Ovary (tissue), 9 donors: ENCODE measurements around the gene MYO3A. TPM values are rescaled to one million over a fixed set of nuclear protein-coding genes. Genes with fewer than 3 reads are reported as not detected.

Experiments used
- DNase-seq, 5 donors: peaks; one replicate each; pipeline ENCODE4 v3.0.0-alpha.2; 2019 to 2020
- H3K27ac ChIP-seq, 2 donors: fragments of 200-600 bp; one replicate each; pipeline versions ENCODE4 v1.5.1 to v1.8.0; 2019 to 2022
- H3K27me3 ChIP-seq: fragments of 200-600 bp; one replicate; pipeline ENCODE4 v1.8.0; 2022
- H3K36me3 ChIP-seq: fragments of 200-600 bp; sonication (generic); one replicate; pipeline ENCODE4 v1.5.1; 2019
- H3K4me1 ChIP-seq: one replicate; pipeline ENCODE4 v1.8.1; 2013; ENCODE audit warnings: mild to moderate bottlenecking, moderate library complexity; ENCODE audit not compliant: insufficient read depth
- H3K4me3 ChIP-seq: fragments of 200-600 bp; sonication (generic); one replicate; pipeline ENCODE4 v1.5.1; 2017
- H3K9me3 ChIP-seq, 2 donors: fragments of 200-600 bp in 1 of 2; sonication (generic) in 1 of 2; one replicate each; pipeline versions ENCODE4 v1.5.1 to v1.8.1; 2013 to 2019; ENCODE audit warnings: mild to moderate bottlenecking in 1 of 2, moderate library complexity in 1 of 2
- CTCF ChIP-seq, 3 donors: fragments of 450-650 bp in 2 of 3; fragments of 200-600 bp in 1 of 3; IDR thresholded peaks; one replicate each; pipeline versions ENCODE4 v1.5.1 to v1.8.0; 2016 to 2022; ENCODE audit warnings: antibody characterized with exemption in 3 of 3, mild to moderate bottlenecking in 1 of 3
- EP300 ChIP-seq: sonication (generic); formaldehyde crosslinking; IDR thresholded peaks from one replicate; pipeline ENCODE4 v1.6.1; 2017; ENCODE audit warnings: antibody characterized with exemption
- POLR2A ChIP-seq: fragments of 450-650 bp; IDR thresholded peaks from one replicate; pipeline ENCODE4 v1.6.1; 2017; ENCODE audit warnings: antibody characterized with exemption, mild to moderate bottlenecking, moderate library complexity
- WGBS, 3 donors: extraction: QIAGEN DNeasy Blood & Tissue Kit in 1 of 3; methylation state at CpG; one replicate each; pipeline versions ENCODE4 v1.1.5 to v1.1.7; 2013 to 2017; 5-methylcytosine and 5-hydroxymethylcytosine counted together
- intact Hi-C, 4 donors: fragments of 100-400 bp; cut with DNase I; formaldehyde crosslinking; loops; one replicate each; pipeline versions ENCODE4 v1.11.0 to v1.15.1; 2022 to 2023
- polyA plus RNA-seq, 2 donors: library from polyadenylated mRNA; stranded (reverse); fragments of 200-250 nt in 1 of 2; fragments of 350-450 nt in 1 of 2; fragmentation: Illumina TruSeq in 1 of 2; extraction: RNeasy Lipid Tissue Mini Kit (QIAGEN cat#74804) in 1 of 2; gene quantifications; one replicate each; pipeline ENCODE4 v1.2.3, GENCODE V29; 2013 to 2014
- total RNA-seq, 7 donors: library from RNA; depleted of rRNA in 2 of 7; stranded (reverse); fragments of >200 nt in 2 of 7; fragmentation: NEBNext Ultra II Directional in 3 of 7; extraction: Animal tissue kit (Norgen Biotek cat#: 25700) in 3 of 7; gene quantifications; one replicate each; pipeline versions ENCODE4 v1.1.0 to v1.2.4, GENCODE V29; 2016 to 2023
- donor health status: DM: no; HTN: no; CAD: no; lungs with moderate emphysema.
- donor health status: DM: no; HTN: no; CAD: no.
- donor health status: Bipolar disorder and iron deficiency.
- donor health status: DM: yes; HTN: yes; CAD: no.
- donor health status: DM: no; HTN: no; CAD: no.
- donor health status: DM: yes; HTN: yes; CAD: no.

MYO3A gene
- total and polyA plus RNA-seq, 9 donors: 0.02 to 5.4 (median 0.15) TPM; not detected in 4

DNA sequence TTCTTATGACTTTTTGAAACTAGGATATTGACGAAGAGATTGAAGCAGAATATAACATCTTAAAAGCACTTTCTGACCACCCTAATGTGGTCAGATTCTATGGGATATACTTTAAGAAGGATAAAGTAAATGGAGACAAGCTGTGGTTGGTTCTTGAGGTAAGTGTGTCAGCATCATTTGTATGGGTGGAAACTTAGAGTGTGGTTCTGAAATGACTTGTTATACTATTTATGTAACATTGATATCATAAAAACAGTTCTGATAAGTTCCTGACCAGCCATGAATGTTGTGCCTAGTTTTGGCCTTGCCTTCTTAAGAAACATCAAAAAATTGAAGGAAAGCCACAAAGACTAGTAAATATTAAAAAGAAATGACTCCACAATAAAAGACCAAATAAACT, 20.8 kb downstream of the MYO3A start:
- intact Hi-C loops: no loop called here
- TF ChIP-seq CTCF (IDR thresholded peaks at IDR 0.05) (no peak), EP300 (no peak), POLR2A (no peak)
- WGBS, 3 donors: 61 to 74% (median 69%) methylated on average over 1 of the region's 1 CpG

GRCh38 chr10:25959540-25960232, 25.7 kb downstream of the MYO3A start:
- Histone ChIP-seq H3K27ac (no peak overlapping the region), H3K4me3 (no peak overlapping the region), H3K4me1 (no peaks in the 10 kb centered on the region), H3K27me3 (no peaks in the 10 kb centered on the region), H3K9me3 (no peaks in the 10 kb centered on the region), H3K36me3 (no peaks in the 10 kb centered on the region)
- DNase-seq: no peak
- WGBS, 3 donors: 74 to 85% (median 79%) methylated on average over 3 of the region's 3 CpGs
- intact Hi-C loops: no loop called here
- no peak for TF ChIP-seq POLR2A

More for the DNA sequence above, 20.8 kb downstream of the MYO3A start:
- no peak for DNase-seq
- Histone ChIP-seq H3K27ac (no peak overlapping the region), H3K4me1 (no peaks in the 10 kb centered on the region), H3K27me3 (no peaks in the 10 kb centered on the region), H3K36me3 (no peaks in the 10 kb centered on the region), H3K4me3 (no peak overlapping the region), H3K9me3 (no peaks in the 10 kb centered on the region)

GRCh38 chr10:25965584-25965983, 31.6 kb downstream of the MYO3A start:
- H3K9me3 ChIP-seq: no peaks in the 10 kb centered on the region
- intact Hi-C loops: no loop called here
- no peak overlapping the region for H3K27ac ChIP-seq
- no peaks in the 10 kb centered on the region for H3K4me1 ChIP-seq
- WGBS, 3 donors: 69 to 89% (median 73%) methylated on average over 4 of the region's 4 CpGs
- no peak overlapping the region for H3K4me3 ChIP-seq
- no peak for DNase-seq
- no peaks in the 10 kb centered on the region for H3K27me3 ChIP-seq
- no peak for TF ChIP-seq CTCF (IDR thresholded peaks at IDR 0.05)
- TF ChIP-seq POLR2A: no peak
- no peak for TF ChIP-seq EP300
- H3K36me3 ChIP-seq: no peaks in the 10 kb centered on the region

DNA sequence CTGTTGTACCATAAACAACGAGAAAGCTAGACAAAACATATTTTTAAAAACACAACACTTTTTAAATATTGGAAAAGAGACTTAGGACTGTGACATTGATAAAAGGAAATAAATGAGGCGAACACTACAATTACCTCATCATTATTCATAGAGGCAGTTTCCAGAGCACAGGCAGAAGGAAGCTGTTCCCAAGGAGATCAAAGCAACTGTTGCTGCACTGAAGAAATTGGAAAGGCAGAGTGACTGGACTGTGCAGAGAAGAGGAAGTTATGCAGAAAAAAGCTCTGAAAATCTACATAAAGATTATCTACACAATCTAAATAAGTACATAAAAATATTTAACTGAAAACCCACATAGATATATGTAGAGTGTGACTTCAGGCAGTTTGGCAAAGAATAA, 32.8 kb downstream of the MYO3A start:
- WGBS, 3 donors: 64 to 73% (median 73%) methylated on average over 2 of the region's 2 CpGs
- no peaks in the 10 kb centered on the region for H3K27me3 ChIP-seq
- TF ChIP-seq EP300 (no peak), POLR2A (no peak), CTCF (IDR thresholded peaks at IDR 0.05) (no peak)
- intact Hi-C loops: no loop called here
- H3K4me1 ChIP-seq: no peaks in the 10 kb centered on the region
- H3K9me3 ChIP-seq: no peaks in the 10 kb centered on the region
- H3K4me3 ChIP-seq: no peak overlapping the region
- H3K27ac ChIP-seq: no peak overlapping the region
- DNase-seq: no peak
- no peaks in the 10 kb centered on the region for H3K36me3 ChIP-seq

- TF ChIP-seq CTCF (IDR thresholded peaks at IDR 0.05) (no peak), POLR2A (no peak), EP300 (no peak)
- intact Hi-C loops: no loop called here
Measured at GRCh38 chr10:25972631-25973030, 38.6 kb downstream of the MYO3A start.

More at GRCh38 chr10:25972631-25973030, 38.6 kb downstream of the MYO3A start:
- Histone ChIP-seq H3K4me1 (no peaks in the 10 kb centered on the region), H3K9me3 (no peaks in the 10 kb centered on the region), H3K36me3 (no peaks in the 10 kb centered on the region), H3K4me3 (no peak overlapping the region), H3K27me3 (no peaks in the 10 kb centered on the region), H3K27ac (no peak overlapping the region)
- no peak for DNase-seq
